SK-N-SH (cell line): ENCODE measurements around the gene KIFAP3. TPM values are rescaled to one million over a fixed set of nuclear protein-coding genes. Genes with fewer than 3 reads are reported as not detected.

Experiments
- CTCF ChIA-PET: fragments of 300-600, 350-600 bp; formaldehyde crosslinking; extraction: SDS; loops from one replicate; lab custom pipeline; 2021; lab: Yijun Ruan, JAX
- POLR2A ChIA-PET: fragments of 350-600 bp; sonication (Branson Sonifier 250); formaldehyde crosslinking; extraction: SDS; loops from one replicate; lab custom pipeline; 2020; ENCODE audit warnings: antibody characterized with exemption, inconsistent platforms; lab: Yijun Ruan, JAX
- DNase-seq: peaks from one replicate; pipeline ENCODE4 v3.0.0; 2012
- H2AFZ ChIP-seq: fragments of 200-600 bp; sonication (generic); 2 replicates; pipeline ENCODE4 v1.8.1; 2016; ENCODE audit warnings: antibody characterized with exemption, mild to moderate bottlenecking, low read depth
- H3F3A ChIP-seq: fragments of 200-600 bp; sonication (generic); replicated peaks from 2 replicates; pipeline ENCODE3; 2016; ENCODE audit warnings: antibody characterized with exemption, mild to moderate bottlenecking; ENCODE audit not compliant: insufficient read depth
- H3K27ac ChIP-seq, 2 experiments: fragments of 200-500 bp in 1 of 2; fragments of 200-600 bp in 1 of 2; sonication (Bioruptor generic) in 1 of 2; sonication (generic), shearing (Covaris generic) in 1 of 2; 2 replicates each; pipeline versions ENCODE4 v1.5.1 to v1.6.1; 2014 to 2016; ENCODE audit warnings: low read depth in 2 of 2, inconsistent platforms in 1 of 2, low read length in 1 of 2, mild to moderate bottlenecking in 1 of 2, mixed read lengths in 1 of 2
- H3K27me3 ChIP-seq: fragments of 200-600 bp; sonication (generic), shearing (Covaris generic); 2 replicates; pipeline ENCODE4 v1.6.1; 2016; ENCODE audit warnings: mixed run types; ENCODE audit not compliant: insufficient read depth
- H3K36me3 ChIP-seq, 2 experiments: fragments of 200-500 bp in 1 of 2; fragments of 200-600 bp in 1 of 2; sonication (Bioruptor generic) in 1 of 2; sonication (generic) in 1 of 2; replicated peaks in 1 of 2; 2 replicates each; pipeline versions ENCODE3 to v1.5.1; 2014 to 2016; ENCODE audit warnings: low read length in 1 of 2, mild to moderate bottlenecking in 1 of 2; ENCODE audit not compliant: insufficient read depth in 2 of 2, control insufficient read depth in 1 of 2
- H3K4me1 ChIP-seq, 2 experiments: fragments of 200-500 bp in 1 of 2; fragments of 200-600 bp in 1 of 2; sonication (Bioruptor generic) in 1 of 2; sonication (generic), shearing (Covaris generic) in 1 of 2; 2 replicates each; pipeline versions ENCODE4 v1.5.1 to v1.6.1; 2014 to 2016; ENCODE audit warnings: low read depth in 1 of 2, low read length in 1 of 2, mixed run types in 1 of 2; ENCODE audit not compliant: insufficient read depth in 2 of 2, control insufficient read depth in 1 of 2
- H3K4me2 ChIP-seq: fragments of 200-600 bp; sonication (generic), shearing (Covaris generic); 2 replicates; pipeline ENCODE4 v1.6.1; 2017; ENCODE audit warnings: mixed run types
- H3K4me3 ChIP-seq, 2 experiments: fragments of 200-500 bp in 1 of 2; fragments of 200-600 bp in 1 of 2; sonication (Bioruptor generic) in 1 of 2; sonication (generic), shearing (Covaris generic) in 1 of 2; 2 replicates each; pipeline versions ENCODE4 v1.5.1 to v1.8.1; 2014 to 2016; ENCODE audit warnings: low read depth in 2 of 2, inconsistent platforms in 1 of 2, low read length in 1 of 2, mild to moderate bottlenecking in 1 of 2, mixed read lengths in 1 of 2, moderate library complexity in 1 of 2
- H3K79me2 ChIP-seq: fragments of 200-600 bp; sonication (generic); 2 replicates; pipeline ENCODE4 v1.8.1; 2017; ENCODE audit warnings: mild to moderate bottlenecking; ENCODE audit not compliant: insufficient read depth
- H3K9ac ChIP-seq: fragments of 200-600 bp; sonication (generic); 2 replicates; pipeline ENCODE4 v1.6.1; 2017; ENCODE audit warnings: mixed run types
- H3K9me2 ChIP-seq: fragments of 200-600 bp; sonication (generic); 2 replicates; pipeline ENCODE4 v1.6.1; 2017; ENCODE audit warnings: mixed run types
- H3K9me3 ChIP-seq: fragments of 200-600 bp; sonication (generic); 2 replicates; pipeline ENCODE4 v1.6.1; 2017; ENCODE audit warnings: mixed run types, mild to moderate bottlenecking, moderate library complexity
- H4K20me1 ChIP-seq: fragments of 200-600 bp; sonication (generic); 2 replicates; pipeline ENCODE4 v1.6.1; 2017; ENCODE audit warnings: mild to moderate bottlenecking, mixed run types; ENCODE audit not compliant: insufficient read depth
- ELF1 ChIP-seq: IDR thresholded peaks from 2 replicates; pipeline ENCODE4 v1.4.0; 2012
- JUND ChIP-seq: IDR thresholded peaks from 2 replicates; pipeline ENCODE4 v1.4.0; 2012
- MXI1 ChIP-seq: IDR thresholded peaks from 2 replicates; pipeline ENCODE4 v1.6.1; 2012; ENCODE audit warnings: mild to moderate bottlenecking, low read depth, low read length, improper control_type of control experiment
- NFIC ChIP-seq: IDR thresholded peaks from 2 replicates; pipeline ENCODE4 v1.4.0; 2012; ENCODE audit warnings: borderline replicate concordance
- RCOR1 ChIP-seq: fragments of 150-350 bp; IDR thresholded peaks from 2 replicates; pipeline ENCODE4 v1.6.1; 2017; ENCODE audit warnings: antibody characterized with exemption, low read length
- REST ChIP-seq: IDR thresholded peaks from 2 replicates; pipeline ENCODE4 v1.6.1; 2012; ENCODE audit warnings: mild to moderate bottlenecking, low read depth, low read length, moderate library complexity
- RFX5 ChIP-seq: IDR thresholded peaks from 2 replicates; pipeline ENCODE4 v1.6.1; 2012; ENCODE audit warnings: mild to moderate bottlenecking, improper control_type of control experiment, low read length
- SIN3A ChIP-seq: IDR thresholded peaks from 2 replicates; pipeline ENCODE4 v1.6.1; 2012; ENCODE audit warnings: low read depth, mild to moderate bottlenecking, low read length, moderate library complexity, borderline replicate concordance
- TAF1 ChIP-seq: IDR thresholded peaks from 2 replicates; pipeline ENCODE4 v1.6.1; 2012; ENCODE audit warnings: low read depth, mild to moderate bottlenecking, low read length, moderate library complexity, borderline replicate concordance
- TCF12 ChIP-seq: IDR thresholded peaks from 2 replicates; pipeline ENCODE4 v1.4.0; 2012
- USF1 ChIP-seq: IDR thresholded peaks from 2 replicates; pipeline ENCODE4 v1.4.0; 2012; ENCODE audit warnings: low read depth, borderline replicate concordance
- YY1 ChIP-seq: IDR thresholded peaks from 2 replicates; pipeline ENCODE4 v1.4.0; 2012; ENCODE audit warnings: low read depth, mild to moderate bottlenecking
- WGBS: methylation state at CpG from one replicate; pipeline ENCODE4 v1.1.6; 2017; ENCODE audit warnings: low lambda C conversion rate; 5-methylcytosine and 5-hydroxymethylcytosine counted together
- polyA plus RNA-seq, 3 experiments: library from polyadenylated mRNA; depleted of rRNA; stranded (reverse); fragments of >200 nt; gene quantifications; 2 replicates each; pipeline ENCODE4 v1.2.3, GENCODE V29; 2012

KIFAP3 gene
- polyA plus RNA-seq, 1 of the 3 experiments (the other 2 are of a cell fraction) = 10.7 TPM

GRCh38 chr1:169949139-169949538 is 125.4 kb downstream of the KIFAP3 start:
- no peaks in the 10 kb centered on the region for H4K20me1 ChIP-seq
- H3K79me2 ChIP-seq = no peaks in the 10 kb centered on the region
- H3K9me2 ChIP-seq = no peaks in the 10 kb centered on the region
- no peaks in the 10 kb centered on the region for H3K9me3 ChIP-seq
- peaks cover 0 to 6% of the 10 kb centered on the region in 2 experiments; a peak in 2 of 4 replicates for H3K4me1 ChIP-seq
- no peak overlapping the region for H2AFZ ChIP-seq
- no peak for DNase-seq
- ChIA-PET POLR2A (no interaction called here), CTCF (no interaction called here)
- peaks cover 8 to 10% of the 10 kb centered on the region in 2 experiments for H3K36me3 ChIP-seq
- no peak overlapping the region for H3K4me3 ChIP-seq
- H3K9ac ChIP-seq = no peak overlapping the region
- no peak overlapping the region for H3K4me2 ChIP-seq
- TF ChIP-seq NFIC = no peak
- peak; percentile 20; the same call in 1 of the 2 replicates for TF ChIP-seq TCF12
- TF ChIP-seq REST = no peak
- TF ChIP-seq SIN3A = no peak
- H3K27ac ChIP-seq = no peak overlapping the region
- no peaks in the 10 kb centered on the region for H3F3A ChIP-seq
- H3K27me3 ChIP-seq = no peaks in the 10 kb centered on the region

DNA sequence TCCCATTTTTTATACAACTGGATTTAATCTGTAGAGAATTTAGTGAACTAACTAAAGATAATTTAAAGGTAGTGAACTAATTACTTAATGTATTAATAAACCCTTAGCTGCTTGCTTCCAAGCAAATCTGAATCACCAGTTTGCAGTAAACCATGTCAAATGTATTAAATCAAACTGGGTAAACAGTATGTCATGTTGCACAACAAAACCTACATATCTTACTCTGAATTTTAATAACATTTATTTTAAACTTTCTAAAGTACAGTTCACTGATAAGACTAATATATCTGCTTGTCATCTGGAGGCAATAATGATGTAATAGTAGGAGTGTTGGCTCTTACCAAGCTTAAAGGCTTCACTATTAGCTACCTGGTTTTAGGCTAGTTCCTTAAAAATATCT is 128.3 kb downstream of the KIFAP3 start:
- no peaks in the 10 kb centered on the region for H3K79me2 ChIP-seq
- H3K9ac ChIP-seq = no peak overlapping the region
- POLR2A ChIA-PET = no interaction called here
- peaks cover 11% of the 10 kb centered on the region in 2 experiments; a peak in 3 of 4 replicates for H3K4me1 ChIP-seq
- no peak overlapping the region for H2AFZ ChIP-seq
- no peaks in the 10 kb centered on the region for H3K9me2 ChIP-seq
- peaks cover 5% of the 10 kb centered on the region; the same call in 1 of the 2 replicates for H4K20me1 ChIP-seq
- peaks cover 16% of the 10 kb centered on the region for H3F3A ChIP-seq
- no peak overlapping the region for H3K4me2 ChIP-seq
- no peaks in the 10 kb centered on the region for H3K36me3 ChIP-seq
- CTCF ChIA-PET = interaction anchor here (1.2 to 1.5 kb wide), 3 partner anchors 9 to 21 kb away, joined by 3 to 4 read pairs (median 3); no protein-coding TSS in a partner anchor
- TF ChIP-seq YY1 (no peak), RCOR1 (no peak), NFIC (no peak), JUND (no peak), ELF1 (no peak), RFX5 (no peak)
- H3K27ac ChIP-seq = no peak overlapping the region
- no peaks in the 10 kb centered on the region for H3K27me3 ChIP-seq
- H3K4me3 ChIP-seq = no peak overlapping the region
- H3K9me3 ChIP-seq = no peaks in the 10 kb centered on the region
- DNase-seq = no peak

DNA sequence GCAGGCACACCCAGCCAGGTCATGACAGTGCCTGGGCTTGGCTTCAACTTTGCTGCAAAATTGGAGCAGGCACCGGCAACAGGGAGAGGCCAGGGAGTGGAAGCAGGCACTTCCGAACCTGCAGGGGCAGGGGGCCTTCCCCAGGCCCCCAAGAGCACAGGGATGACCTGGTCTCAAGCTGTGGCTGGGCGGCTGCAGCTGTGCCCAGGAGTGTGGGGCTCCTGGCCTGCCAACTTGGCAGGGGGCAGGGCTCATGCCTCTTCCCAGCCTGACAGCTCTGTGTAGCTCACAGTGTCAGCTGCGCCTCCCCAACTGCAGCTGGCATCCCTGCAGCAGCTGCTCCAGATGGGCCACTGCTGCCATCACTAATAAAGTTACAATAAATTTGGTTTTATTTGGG is 129.3 kb downstream of the KIFAP3 start:
- ChIA-PET POLR2A (interaction anchor here (0.5 kb wide), 1 partner anchor 493 kb away, joined by 4 read pairs; no protein-coding TSS in a partner anchor), CTCF (interaction anchor here (1.1 to 2.7 kb wide), 4 partner anchors 10 to 22 kb away, joined by 3 to 10 read pairs (median 4); no protein-coding TSS in a partner anchor)
- H3K4me1 ChIP-seq = peaks cover 11% of the 10 kb centered on the region in 2 experiments; a peak in 3 of 4 replicates
- no peak overlapping the region for H3K27ac ChIP-seq
- peak; percentile 16; the same call in 1 of the 2 replicates for TF ChIP-seq MXI1
- no peak for TF ChIP-seq USF1
- TF ChIP-seq TAF1 = no peak
- H4K20me1 ChIP-seq = peaks cover 5% of the 10 kb centered on the region; the same call in 1 of the 2 replicates
- no peaks in the 10 kb centered on the region for H3K79me2 ChIP-seq
- H3K9me2 ChIP-seq = no peaks in the 10 kb centered on the region
- H3K9me3 ChIP-seq = no peaks in the 10 kb centered on the region
- H3F3A ChIP-seq = peaks cover 16% of the 10 kb centered on the region
- H3K36me3 ChIP-seq = no peaks in the 10 kb centered on the region
- H3K27me3 ChIP-seq = no peaks in the 10 kb centered on the region
- H3K4me2 ChIP-seq = no peak overlapping the region
- DNase-seq = peak; percentile 12
- WGBS = 67% methylated on average over 1 of the region's 4 CpGs
- H2AFZ ChIP-seq = no peak overlapping the region
- no peak overlapping the region for H3K9ac ChIP-seq
- no peak overlapping the region for H3K4me3 ChIP-seq
